Measurements from ENCODE around the gene ARID3B.

DNA sequence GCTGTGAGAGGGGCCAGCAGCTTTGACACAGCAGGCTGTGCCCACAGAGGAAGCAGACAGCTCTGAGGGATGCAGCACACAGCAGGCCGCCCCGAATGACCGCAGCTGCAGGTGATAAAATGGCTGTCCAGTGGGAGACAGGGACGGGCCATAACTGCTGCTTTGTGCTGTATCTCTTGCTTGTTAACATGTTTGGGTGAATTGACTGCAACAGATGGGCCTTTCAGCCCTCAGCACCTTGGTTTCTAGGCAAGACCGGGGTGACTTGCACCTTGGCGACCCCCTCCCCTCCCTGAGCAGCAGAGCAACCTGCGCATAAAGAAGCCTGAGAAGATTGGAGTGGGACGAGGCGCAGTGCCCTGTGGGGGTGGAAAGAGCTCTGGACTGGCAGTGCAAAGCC is 38.0 kb downstream of the ARID3B start:
- TF ChIP-seq ESRRA (IDR thresholded peaks at IDR 0.05; ENCODE audit: borderline replicate concordance, low read length) (no peak), CEBPB (IDR thresholded peaks at IDR 0.05) (no peak), SMC3 (IDR thresholded peaks at IDR 0.05) (no peak), POLR2A (IDR thresholded peaks at IDR 0.05; ENCODE audit: low read length) (no peak), JUN (IDR thresholded peaks at IDR 0.05) (no peak), CHD4 (IDR thresholded peaks at IDR 0.05; ENCODE audit: borderline replicate concordance) (no peak), EP300 (IDR thresholded peaks at IDR 0.05) (no peak), MYC (IDR thresholded peaks at IDR 0.05; ENCODE audit: borderline replicate concordance, low read length) (no peak), ZSCAN20 (CRISPR knock-in tag; IDR thresholded peaks at IDR 0.05) (no peak)
- TF ChIP-seq, protein P1, sequence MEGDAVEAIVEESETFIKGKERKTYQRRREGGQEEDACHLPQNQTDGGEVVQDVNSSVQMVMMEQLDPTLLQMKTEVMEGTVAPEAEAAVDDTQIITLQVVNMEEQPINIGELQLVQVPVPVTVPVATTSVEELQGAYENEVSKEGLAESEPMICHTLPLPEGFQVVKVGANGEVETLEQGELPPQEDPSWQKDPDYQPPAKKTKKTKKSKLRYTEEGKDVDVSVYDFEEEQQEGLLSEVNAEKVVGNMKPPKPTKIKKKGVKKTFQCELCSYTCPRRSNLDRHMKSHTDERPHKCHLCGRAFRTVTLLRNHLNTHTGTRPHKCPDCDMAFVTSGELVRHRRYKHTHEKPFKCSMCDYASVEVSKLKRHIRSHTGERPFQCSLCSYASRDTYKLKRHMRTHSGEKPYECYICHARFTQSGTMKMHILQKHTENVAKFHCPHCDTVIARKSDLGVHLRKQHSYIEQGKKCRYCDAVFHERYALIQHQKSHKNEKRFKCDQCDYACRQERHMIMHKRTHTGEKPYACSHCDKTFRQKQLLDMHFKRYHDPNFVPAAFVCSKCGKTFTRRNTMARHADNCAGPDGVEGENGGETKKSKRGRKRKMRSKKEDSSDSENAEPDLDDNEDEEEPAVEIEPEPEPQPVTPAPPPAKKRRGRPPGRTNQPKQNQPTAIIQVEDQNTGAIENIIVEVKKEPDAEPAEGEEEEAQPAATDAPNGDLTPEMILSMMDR (IDR thresholded peaks at IDR 0.05) = no peak
- TF ChIP-seq, protein P2, sequence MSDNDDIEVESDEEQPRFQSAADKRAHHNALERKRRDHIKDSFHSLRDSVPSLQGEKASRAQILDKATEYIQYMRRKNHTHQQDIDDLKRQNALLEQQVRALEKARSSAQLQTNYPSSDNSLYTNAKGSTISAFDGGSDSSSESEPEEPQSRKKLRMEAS (IDR thresholded peaks at IDR 0.05) = no peak
- TF ChIP-seq, protein P3, sequence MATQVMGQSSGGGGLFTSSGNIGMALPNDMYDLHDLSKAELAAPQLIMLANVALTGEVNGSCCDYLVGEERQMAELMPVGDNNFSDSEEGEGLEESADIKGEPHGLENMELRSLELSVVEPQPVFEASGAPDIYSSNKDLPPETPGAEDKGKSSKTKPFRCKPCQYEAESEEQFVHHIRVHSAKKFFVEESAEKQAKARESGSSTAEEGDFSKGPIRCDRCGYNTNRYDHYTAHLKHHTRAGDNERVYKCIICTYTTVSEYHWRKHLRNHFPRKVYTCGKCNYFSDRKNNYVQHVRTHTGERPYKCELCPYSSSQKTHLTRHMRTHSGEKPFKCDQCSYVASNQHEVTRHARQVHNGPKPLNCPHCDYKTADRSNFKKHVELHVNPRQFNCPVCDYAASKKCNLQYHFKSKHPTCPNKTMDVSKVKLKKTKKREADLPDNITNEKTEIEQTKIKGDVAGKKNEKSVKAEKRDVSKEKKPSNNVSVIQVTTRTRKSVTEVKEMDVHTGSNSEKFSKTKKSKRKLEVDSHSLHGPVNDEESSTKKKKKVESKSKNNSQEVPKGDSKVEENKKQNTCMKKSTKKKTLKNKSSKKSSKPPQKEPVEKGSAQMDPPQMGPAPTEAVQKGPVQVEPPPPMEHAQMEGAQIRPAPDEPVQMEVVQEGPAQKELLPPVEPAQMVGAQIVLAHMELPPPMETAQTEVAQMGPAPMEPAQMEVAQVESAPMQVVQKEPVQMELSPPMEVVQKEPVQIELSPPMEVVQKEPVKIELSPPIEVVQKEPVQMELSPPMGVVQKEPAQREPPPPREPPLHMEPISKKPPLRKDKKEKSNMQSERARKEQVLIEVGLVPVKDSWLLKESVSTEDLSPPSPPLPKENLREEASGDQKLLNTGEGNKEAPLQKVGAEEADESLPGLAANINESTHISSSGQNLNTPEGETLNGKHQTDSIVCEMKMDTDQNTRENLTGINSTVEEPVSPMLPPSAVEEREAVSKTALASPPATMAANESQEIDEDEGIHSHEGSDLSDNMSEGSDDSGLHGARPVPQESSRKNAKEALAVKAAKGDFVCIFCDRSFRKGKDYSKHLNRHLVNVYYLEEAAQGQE (IDR thresholded peaks at IDR 0.05) = no peak

Data from A549 (cell line).